Stimulated activated CD4-positive, alpha-beta T cell treated with anti-CD3 and anti-CD28 coated beads, TNF-alpha, amount 100 ng/mL, for 48 hours (primary cell): ENCODE results near the gene TMEM43.

Experiments used
- DNase-seq, 3 donors: peaks; one replicate each; pipeline ENCODE4 v3.0.0-alpha.2; 2020; ENCODE audit warnings: low read depth in 3 of 3

The TMEM43 gene

GRCh38 chr3:14150491-14151230, 25.8 kb downstream of the TMEM43 start:
- no peak for DNase-seq

GRCh38 chr3:14151471-14152083, 26.7 kb downstream of the TMEM43 start:
- no peak for DNase-seq

- DNase-seq, result no peak
Measured at GRCh38 chr3:14152233-14152962, 27.5 kb downstream of the TMEM43 start.

- no peak for DNase-seq
Measured at GRCh38 chr3:14152963-14153355, 28.1 kb downstream of the TMEM43 start.

- no peak for DNase-seq
Measured at GRCh38 chr3:14153663-14154062, 28.8 kb downstream of the TMEM43 start.

- DNase-seq, result no peak
Measured at GRCh38 chr3:14154276-14154675, 29.4 kb downstream of the TMEM43 start.

GRCh38 chr3:14154895-14155440, 30.1 kb downstream of the TMEM43 start:
- DNase-seq, result no peak

GRCh38 chr3:14156201-14156600, 31.3 kb downstream of the TMEM43 start:
- DNase-seq, result no peak

GRCh38 chr3:14156843-14157561, 32.1 kb downstream of the TMEM43 start:
- no peak for DNase-seq

- no peak for DNase-seq
Measured at GRCh38 chr3:14157951-14158350, 33.1 kb downstream of the TMEM43 start.

GRCh38 chr3:14158370-14158769, 33.5 kb downstream of the TMEM43 start:
- DNase-seq, result no peak

GRCh38 chr3:14159426-14159825, 34.6 kb downstream of the TMEM43 start:
- DNase-seq, result no peak

GRCh38 chr3:14161282-14161681, 36.4 kb downstream of the TMEM43 start:
- DNase-seq, result no peak

GRCh38 chr3:14162178-14162577, 37.3 kb downstream of the TMEM43 start:
- no peak for DNase-seq

GRCh38 chr3:14166877-14167603, 42.2 kb downstream of the TMEM43 start:
- no peak for DNase-seq

- no peak for DNase-seq
Measured at GRCh38 chr3:14169435-14169834, 44.6 kb downstream of the TMEM43 start.

GRCh38 chr3:14169871-14170270, 45.0 kb downstream of the TMEM43 start:
- no peak for DNase-seq

- no peak for DNase-seq
Measured at GRCh38 chr3:14170531-14171159, 45.8 kb downstream of the TMEM43 start.

GRCh38 chr3:14172496-14172895, 47.6 kb downstream of the TMEM43 start:
- no peak for DNase-seq

GRCh38 chr3:14174483-14174882, 49.6 kb downstream of the TMEM43 start:
- no peak for DNase-seq
